Hepatocyte (in vitro differentiated cells): ENCODE results near the gene RIMBP2. TPM values are rescaled to one million over a fixed set of nuclear protein-coding genes. Genes with fewer than 3 reads are reported as not detected.
"Not testable (repeated sequence)": the region's sequence is repeated elsewhere in the genome, so short reads cannot be mapped to it uniquely, and the experiment has no call there.

Experiments
- DNase-seq: peaks from one replicate; pipeline ENCODE4 v3.0.0-alpha.2; 2016; ENCODE audit warnings: low spot score
- H2AFZ ChIP-seq: fragments of 200-600 bp; sonication (generic); 2 replicates; pipeline ENCODE4 v1.6.0; 2016; ENCODE audit warnings: antibody characterized with exemption, mild to moderate bottlenecking
- H3K27ac ChIP-seq: fragments of 200-600 bp; sonication (generic); 2 replicates; pipeline ENCODE4 v1.5.1; 2016; ENCODE audit warnings: mild to moderate bottlenecking
- H3K27me3 ChIP-seq: fragments of 200-600 bp; sonication (generic); 2 replicates; pipeline ENCODE4 v1.6.1; 2016
- H3K36me3 ChIP-seq: fragments of 200-600 bp; sonication (generic); replicated peaks from 2 replicates; pipeline ENCODE4 v1.5.1; 2016; ENCODE audit warnings: low read depth; ENCODE audit not compliant: insufficient read depth
- H3K4me1 ChIP-seq: fragments of 200-600 bp; sonication (generic); 2 replicates; pipeline ENCODE4 v1.5.1; 2016; ENCODE audit warnings: mild to moderate bottlenecking, moderate library complexity; ENCODE audit not compliant: insufficient read depth
- H3K4me2 ChIP-seq: fragments of 200-600 bp; sonication (generic); 2 replicates; pipeline ENCODE4 v1.6.0; 2016
- H3K4me3 ChIP-seq: fragments of 200-600 bp; sonication (generic); 2 replicates; pipeline ENCODE4 v1.5.1; 2016; ENCODE audit warnings: mild to moderate bottlenecking
- H3K79me2 ChIP-seq: fragments of 200-600 bp; sonication (generic); 2 replicates; pipeline ENCODE4 v1.6.0; 2017; ENCODE audit warnings: mild to moderate bottlenecking
- H3K9me2 ChIP-seq: fragments of 200-600 bp; sonication (generic); replicated peaks from 2 replicates; pipeline ENCODE4 v1.6.0; 2017; ENCODE audit warnings: mild to moderate bottlenecking; ENCODE audit not compliant: insufficient read depth
- H3K9me3 ChIP-seq: fragments of 200-600 bp; sonication (generic); 2 replicates; pipeline ENCODE4 v1.5.1; 2016; ENCODE audit warnings: low read depth, mild to moderate bottlenecking
- H4K20me1 ChIP-seq: fragments of 200-600 bp; sonication (generic); 2 replicates; pipeline ENCODE4 v1.6.0; 2016; ENCODE audit warnings: mild to moderate bottlenecking; ENCODE audit not compliant: insufficient read depth, poor library complexity, severe bottlenecking
- CTCF ChIP-seq: fragments of 200-600 bp; sonication (generic); IDR thresholded peaks from 2 replicates; pipeline ENCODE4 v1.5.1; 2016; ENCODE audit warnings: antibody characterized with exemption, mild to moderate bottlenecking; ENCODE audit not compliant: poor library complexity
- EZH2 ChIP-seq: fragments of 200-600 bp; sonication (generic); IDR thresholded peaks from 2 replicates; pipeline ENCODE4 v1.6.1; 2016; ENCODE audit warnings: antibody characterized with exemption, mild to moderate bottlenecking, borderline replicate concordance
- EZH2phosphoT487 ChIP-seq: fragments of 200-600 bp; sonication (generic); IDR thresholded peaks from one replicate; pipeline ENCODE4 v1.6.1; 2018; ENCODE audit warnings: antibody characterized with exemption, mild to moderate bottlenecking, low read depth, moderate library complexity; ENCODE audit not compliant: unreplicated experiment, severe bottlenecking
- WGBS: methylation state at CpG from one replicate; pipeline ENCODE4 v1.1.6; 2016; ENCODE audit warnings: low lambda C conversion rate; ENCODE audit errors: missing lambda C conversion rate; 5-methylcytosine and 5-hydroxymethylcytosine counted together
- polyA plus RNA-seq: library from polyadenylated mRNA; unstranded; fragments of >200 nt; fragmentation: Nextera tagmentation; extraction: Ambion mirVana; gene quantifications from 2 replicates; pipeline ENCODE4 v1.2.1, GENCODE V29; 2016
- total RNA-seq: library from RNA; depleted of rRNA; stranded (reverse); fragments of >200 nt; gene quantifications from 2 replicates; pipeline ENCODE4 v1.2.3, GENCODE V29; 2014

RIMBP2 gene
- total and polyA plus RNA-seq, 2 experiments from 2014 or later: 2.5 to 4.4 TPM

GRCh38 chr12:130689408-130690405 lies 26.4 kb downstream of the RIMBP2 start:
- Histone ChIP-seq H3K79me2 (no peaks in the 10 kb centered on the region), H3K4me2 (no peak overlapping the region), H3K9me3 (no peaks in the 10 kb centered on the region), H3K27me3 (no peaks in the 10 kb centered on the region), H2AFZ (no peak overlapping the region), H3K36me3 (no peaks in the 10 kb centered on the region), H3K27ac (no peak overlapping the region), H3K4me1 (peaks cover 4% of the 10 kb centered on the region), H4K20me1 (no peaks in the 10 kb centered on the region), H3K9me2 (no peaks in the 10 kb centered on the region), H3K4me3 (no peak overlapping the region)
- WGBS: 88% methylated on average over 24 of the region's 24 CpGs
- no peak for DNase-seq
- TF ChIP-seq EZH2phosphoT487 (no peak), EZH2 (no peak), CTCF (no peak)

GRCh38 chr12:130688999-130689398 lies 27.1 kb downstream of the RIMBP2 start:
- DNase-seq, H3K4me1 ChIP-seq, H3K27ac ChIP-seq, H3K4me3 ChIP-seq, H3K4me2 ChIP-seq, H2AFZ ChIP-seq, H3K27me3 ChIP-seq, H3K36me3 ChIP-seq, H3K9me2 ChIP-seq, H3K79me2 ChIP-seq, H4K20me1 ChIP-seq, H3K9me3 ChIP-seq: not testable (repeated sequence)
- 98% methylated on average over 16 of the region's 16 CpGs for WGBS

GRCh38 chr12:130687796-130688778 lies 28.0 kb downstream of the RIMBP2 start:
- no peak overlapping the region for H2AFZ ChIP-seq
- H3K36me3 ChIP-seq: no peaks in the 10 kb centered on the region
- no peak for TF ChIP-seq EZH2
- TF ChIP-seq CTCF: no peak
- TF ChIP-seq EZH2phosphoT487: no peak
- no peak overlapping the region for H3K27ac ChIP-seq
- H3K9me3 ChIP-seq: no peaks in the 10 kb centered on the region
- no peaks in the 10 kb centered on the region for H4K20me1 ChIP-seq
- H3K79me2 ChIP-seq: no peaks in the 10 kb centered on the region
- H3K4me3 ChIP-seq: no peak overlapping the region
- 90% methylated on average over 20 of the region's 20 CpGs for WGBS
- no peak for DNase-seq
- no peak overlapping the region for H3K4me2 ChIP-seq
- H3K4me1 ChIP-seq: peaks cover 5% of the 10 kb centered on the region
- no peaks in the 10 kb centered on the region for H3K9me2 ChIP-seq
- H3K27me3 ChIP-seq: no peaks in the 10 kb centered on the region
